Spleen (tissue), 7 donors: ENCODE results near the gene RMI2.

Experiments
- CTCF ChIP-seq, 11 experiments: fragments of 200-600 bp in 7 of 11; fragments of 450-650 bp in 4 of 11; sonication (generic) in 4 of 11; IDR thresholded peaks in 8 of 11; conservative IDR thresholded peaks in 3 of 11; 1 replicate in 7 of 11; 2 replicates in 4 of 11; pipeline versions ENCODE4 v1.4.0 to v1.8.0; 2016 to 2021; ENCODE audit warnings: antibody characterized with exemption in 11 of 11, inconsistent platforms in 4 of 11, mild to moderate bottlenecking in 1 of 11
- POLR2A ChIP-seq, 3 donors: fragments of 450-650 bp; IDR thresholded peaks; one replicate each; pipeline ENCODE4 v1.5.1; 2017; ENCODE audit warnings: antibody characterized with exemption in 3 of 3, mild to moderate bottlenecking in 1 of 3
- POLR2AphosphoS5 ChIP-seq, 3 donors: sonication (generic); formaldehyde crosslinking; IDR thresholded peaks; one replicate each; pipeline ENCODE4 v1.5.1; 2017; ENCODE audit warnings: antibody characterized with exemption in 3 of 3
- donor health status: DM: no; HTN: no; CAD: no; lungs with moderate emphysema.
- donor health status: DM: no; HTN: no; CAD: no.
- donor health status: DM: no; HTN: no; CAD: no.

DNA sequence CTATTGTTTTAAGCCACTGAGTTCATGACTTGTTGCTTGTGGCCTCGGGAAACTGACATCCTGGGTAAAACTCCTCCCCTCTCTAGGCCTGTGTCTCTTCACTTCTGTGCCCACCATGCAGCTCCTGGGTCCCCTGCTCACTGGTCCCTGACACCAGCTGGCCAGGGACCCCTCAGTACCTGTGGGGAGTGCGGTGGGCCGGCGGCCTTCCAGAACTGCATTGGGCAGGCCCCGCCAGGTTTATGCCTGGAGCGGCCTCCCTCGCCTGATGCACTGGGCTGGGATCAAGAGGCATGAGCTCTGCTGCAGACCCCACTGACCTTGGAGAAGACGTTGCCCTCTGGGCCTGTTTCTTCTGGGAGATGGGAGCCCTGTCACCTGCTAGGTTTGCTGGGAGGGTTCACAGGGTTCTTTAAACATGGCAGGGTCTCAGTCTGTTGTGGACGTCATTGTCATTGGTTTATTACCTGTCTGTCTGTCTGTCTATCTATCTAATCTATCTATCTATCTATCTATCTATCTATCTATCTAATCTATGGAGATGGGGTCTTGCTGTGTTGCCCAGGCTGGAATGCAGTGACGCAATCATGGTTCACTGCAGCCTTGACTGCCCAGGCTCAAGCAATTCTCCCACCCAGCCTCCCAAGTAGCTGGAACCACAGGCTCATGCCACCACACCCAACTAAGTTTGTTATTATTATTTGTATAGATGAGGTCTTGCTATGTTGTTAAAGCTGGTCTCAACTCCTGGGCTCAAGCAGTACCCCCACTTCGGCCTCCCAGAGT is 21.5 kb upstream of the RMI2 start:
- TF ChIP-seq CTCF (IDR thresholded peaks at IDR 0.05 in 8 of 11, conservative IDR thresholded peaks at IDR 0.05 in 3 of 11) (no peak), POLR2A (IDR thresholded peaks at IDR 0.05) (no peak), POLR2AphosphoS5 (IDR thresholded peaks at IDR 0.05) (no peak)
